NT2/D1 (cell line): Measurements from ENCODE around the gene CPZ.

Source experiments
- DNase-seq: peaks from one replicate; pipeline ENCODE4 v3.0.0-alpha.2; 2011; ENCODE audit warnings: low read depth, low spot score
- H3K27me3 ChIP-seq: 2 replicates; pipeline ENCODE4 v1.6.0; 2011; ENCODE audit warnings: mild to moderate bottlenecking; ENCODE audit not compliant: insufficient read length, insufficient read depth
- H3K36me3 ChIP-seq: 2 replicates; pipeline ENCODE4 v1.6.1; 2011; ENCODE audit warnings: mild to moderate bottlenecking, low read length, mixed read lengths; ENCODE audit not compliant: insufficient read depth, insufficient read length
- H3K4me1 ChIP-seq: 2 replicates; pipeline ENCODE4 v1.5.1; 2011; ENCODE audit not compliant: insufficient read depth, insufficient read length
- H3K4me3 ChIP-seq: 2 replicates; pipeline ENCODE4 v1.5.1; 2011; ENCODE audit warnings: low read depth; ENCODE audit not compliant: insufficient read length
- H3K9ac ChIP-seq: 2 replicates; pipeline ENCODE4 v1.6.0; 2011; ENCODE audit warnings: low read depth; ENCODE audit not compliant: insufficient read length
- H3K9me3 ChIP-seq: 2 replicates; pipeline ENCODE4 v1.5.1; 2011; ENCODE audit warnings: mild to moderate bottlenecking, low read length; ENCODE audit not compliant: insufficient read depth
- SUZ12 ChIP-seq: IDR thresholded peaks from 2 replicates; pipeline ENCODE4 v1.6.1; 2011; ENCODE audit not compliant: insufficient read length, insufficient read depth; ENCODE audit errors: extremely low read depth
- YY1 ChIP-seq: IDR thresholded peaks from 2 replicates; pipeline ENCODE4 v1.6.1; 2011; ENCODE audit not compliant: insufficient read length, insufficient read depth
- ZNF274 ChIP-seq: IDR thresholded peaks from 2 replicates; pipeline ENCODE4 v1.6.1; 2011; ENCODE audit warnings: mild to moderate bottlenecking, low read depth, low read length

The CPZ gene

GRCh38 chr4:8588196-8588470 is 4.4 kb upstream of the CPZ start:
- peaks cover 33% of the 10 kb centered on the region for H3K4me1 ChIP-seq
- no peaks in the 10 kb centered on the region for H3K9me3 ChIP-seq
- no peaks in the 10 kb centered on the region for H3K27me3 ChIP-seq
- no peak overlapping the region for H3K9ac ChIP-seq
- H3K36me3 ChIP-seq, result peaks cover 5% of the 10 kb centered on the region
- no peak for DNase-seq
- TF ChIP-seq SUZ12, result no peak
- TF ChIP-seq YY1, result no peak
- TF ChIP-seq ZNF274, result no peak
- H3K4me3 ChIP-seq, result no peak overlapping the region

GRCh38 chr4:8589336-8589735 is 3.2 kb upstream of the CPZ start:
- H3K4me3 ChIP-seq, result no peak overlapping the region
- TF ChIP-seq YY1 (no peak), SUZ12 (no peak), ZNF274 (no peak)
- H3K4me1 ChIP-seq, result peaks cover 45% of the 10 kb centered on the region
- H3K36me3 ChIP-seq, result peaks cover 13% of the 10 kb centered on the region
- DNase-seq, result no peak
- no peaks in the 10 kb centered on the region for H3K27me3 ChIP-seq
- no peaks in the 10 kb centered on the region for H3K9me3 ChIP-seq
- peak overlapping the region; percentile 26 for H3K9ac ChIP-seq

- no peak for TF ChIP-seq YY1
- no peak for TF ChIP-seq SUZ12
- TF ChIP-seq ZNF274, result no peak
- DNase-seq, result no peak
- Histone ChIP-seq H3K4me1 (peaks cover 44% of the 10 kb centered on the region), H3K9me3 (no peaks in the 10 kb centered on the region), H3K36me3 (peaks cover 15% of the 10 kb centered on the region), H3K9ac (peak overlapping the region; percentile 57), H3K27me3 (no peaks in the 10 kb centered on the region), H3K4me3 (no peak overlapping the region)
Observed at GRCh38 chr4:8589823-8590545, 2.6 kb upstream of the CPZ start.

- Histone ChIP-seq H3K27me3 (no peaks in the 10 kb centered on the region), H3K4me1 (peaks cover 45% of the 10 kb centered on the region), H3K4me3 (no peak overlapping the region), H3K9ac (peak overlapping the region; percentile 57), H3K36me3 (peaks cover 20% of the 10 kb centered on the region), H3K9me3 (no peaks in the 10 kb centered on the region)
- no peak for DNase-seq
- TF ChIP-seq YY1 (no peak), ZNF274 (no peak), SUZ12 (no peak)
Observed at GRCh38 chr4:8590546-8590880, 2.1 kb upstream of the CPZ start.

GRCh38 chr4:8591114-8591513 is 1.5 kb upstream of the CPZ start:
- H3K36me3 ChIP-seq, result peaks cover 23% of the 10 kb centered on the region
- DNase-seq, result no peak
- no peak overlapping the region for H3K4me3 ChIP-seq
- no peaks in the 10 kb centered on the region for H3K9me3 ChIP-seq
- H3K4me1 ChIP-seq, result peaks cover 49% of the 10 kb centered on the region
- TF ChIP-seq SUZ12 (no peak), ZNF274 (no peak), YY1 (no peak)
- peak overlapping the region; percentile 32 for H3K9ac ChIP-seq
- H3K27me3 ChIP-seq, result no peaks in the 10 kb centered on the region

- no peak for DNase-seq
- peak overlapping the region; percentile 94 for H3K9ac ChIP-seq
- no peaks in the 10 kb centered on the region for H3K27me3 ChIP-seq
- TF ChIP-seq YY1 (no peak), ZNF274 (no peak), SUZ12 (no peak)
- H3K9me3 ChIP-seq, result no peaks in the 10 kb centered on the region
- H3K4me3 ChIP-seq, result peak overlapping the region; percentile 89
- H3K4me1 ChIP-seq, result peaks cover 46% of the 10 kb centered on the region
- peaks cover 30% of the 10 kb centered on the region for H3K36me3 ChIP-seq
Observed at GRCh38 chr4:8591626-8592365, 769 bp upstream of the CPZ start.

GRCh38 chr4:8593264-8594096 is 915 bp downstream of the CPZ start:
- Histone ChIP-seq H3K36me3 (peaks cover 41% of the 10 kb centered on the region), H3K4me1 (peaks cover 46% of the 10 kb centered on the region), H3K9me3 (no peaks in the 10 kb centered on the region), H3K4me3 (peak overlapping the region; percentile 89), H3K27me3 (no peaks in the 10 kb centered on the region), H3K9ac (peak overlapping the region; percentile 94)
- TF ChIP-seq ZNF274 (no peak), YY1 (no peak), SUZ12 (no peak)
- DNase-seq, result no peak
